B cell (primary cell): ENCODE results near the gene DHX30. TPM values are rescaled to one million over a fixed set of nuclear protein-coding genes. Genes with fewer than 3 reads are reported as not detected.
A peak's percentile ranks its signal among the peaks of the same experiment; 100 is the strongest.
"Not testable (repeated sequence)": the region's sequence is repeated elsewhere in the genome, so short reads cannot be mapped to it uniquely, and the experiment has no call there.

Experiments
- ATAC-seq: fragments of 200-7000 bp; cut with Tn5 transposase; one replicate; pipeline ENCODE4 v1.10.0; 2021; ENCODE audit warnings: low read depth, mild to moderate bottlenecking, moderate number of reproducible peaks, moderate library complexity
- CTCF ChIA-PET: fragments of 350-600 bp; sonication (Branson Sonifier 250); formaldehyde crosslinking; loops from one replicate; lab custom pipeline; 2021; ENCODE audit warnings: antibody characterized with exemption, inconsistent platforms; lab: Charles Lee
- POLR2A ChIA-PET: fragments of 350-600 bp; sonication (Branson Sonifier 250); formaldehyde crosslinking; loops from one replicate; lab custom pipeline; 2021; ENCODE audit warnings: antibody characterized with exemption; lab: Charles Lee
- DNase-seq: peaks from one replicate; pipeline ENCODE4 v3.0.0; 2013
- H2AFZ ChIP-seq: 2 replicates; pipeline ENCODE4 v1.6.1; 2012; ENCODE audit warnings: mild to moderate bottlenecking, low read depth, low read length; ENCODE audit not compliant: insufficient read depth, poor library complexity, severe bottlenecking
- H3K27ac ChIP-seq, 2 donors: 1 replicate in 1 of 2; 2 replicates in 1 of 2; pipeline ENCODE4 v1.5.1; 2012 to 2013; ENCODE audit warnings: low read length in 2 of 2, mild to moderate bottlenecking in 2 of 2, moderate library complexity in 1 of 2
- H3K27me3 ChIP-seq, 4 experiments: fragments of 200-600 bp in 1 of 4; sonication (generic) in 1 of 4; replicated peaks in 1 of 4; 1 replicate in 2 of 4; 2 replicates in 2 of 4; pipeline versions ENCODE4 v1.6.1 to v1.7.0; 2013 to 2016; ENCODE audit warnings: low read length in 3 of 4, mild to moderate bottlenecking in 2 of 4, mixed read lengths in 1 of 4, moderate library complexity in 1 of 4; ENCODE audit not compliant: insufficient read depth in 4 of 4, control insufficient read depth in 3 of 4; ENCODE audit errors: control extremely low read depth in 1 of 4
- H3K36me3 ChIP-seq, 2 experiments: replicated peaks in 1 of 2; 1 replicate in 1 of 2; 2 replicates in 1 of 2; pipeline versions ENCODE4 v1.6.1 to v1.7.1; 2013; ENCODE audit warnings: low read length in 1 of 2; ENCODE audit not compliant: insufficient read depth in 2 of 2, control insufficient read depth in 1 of 2; ENCODE audit errors: control extremely low read depth in 1 of 2, extremely low read depth in 1 of 2
- H3K4me1 ChIP-seq, 2 donors: fragments of 200-600 bp in 1 of 2; sonication (generic) in 1 of 2; 1 replicate in 1 of 2; 2 replicates in 1 of 2; pipeline versions ENCODE4 v1.5.1 to v1.6.1; 2013 to 2017; ENCODE audit warnings: low read length in 2 of 2; ENCODE audit not compliant: control insufficient read depth in 2 of 2, insufficient read depth in 2 of 2
- H3K4me2 ChIP-seq: replicated peaks from 2 replicates; pipeline ENCODE3; 2012; ENCODE audit warnings: mild to moderate bottlenecking, low read depth, low read length; ENCODE audit not compliant: poor library complexity, severe bottlenecking
- H3K4me3 ChIP-seq, 5 experiments: fragments of 200-600 bp in 1 of 5; sonication (generic) in 1 of 5; 1 replicate in 3 of 5; 2 replicates in 2 of 5; pipeline versions ENCODE4 v1.5.1 to v1.7.0; 2011 to 2016; ENCODE audit warnings: low read length in 4 of 5, mild to moderate bottlenecking in 4 of 5, low read depth in 2 of 5, control low read depth in 1 of 5, moderate library complexity in 1 of 5; ENCODE audit not compliant: insufficient read depth in 1 of 5; ENCODE audit errors: control extremely low read depth in 1 of 5, extremely low read depth in 1 of 5
- H3K79me2 ChIP-seq: fragments of 200-600 bp; sonication (generic); one replicate; pipeline ENCODE4 v1.6.0; 2016; ENCODE audit warnings: low read length; ENCODE audit not compliant: control insufficient read depth, insufficient read depth
- H3K9ac ChIP-seq: fragments of 200-600 bp; sonication (generic); 2 replicates; pipeline ENCODE4 v1.6.1; 2017; ENCODE audit warnings: mild to moderate bottlenecking, low read length, moderate library complexity
- H3K9me3 ChIP-seq, 3 donors: one replicate each; pipeline versions ENCODE4 v1.6.1 to v1.7.1; 2013; ENCODE audit warnings: low read length in 2 of 3; ENCODE audit not compliant: control insufficient read depth in 2 of 3, insufficient read depth in 1 of 3; ENCODE audit errors: control extremely low read depth in 1 of 3
- H4K20me1 ChIP-seq: 2 replicates; pipeline ENCODE4 v1.6.0; 2012; ENCODE audit warnings: mild to moderate bottlenecking, low read length; ENCODE audit not compliant: insufficient read depth, control insufficient read depth, poor library complexity, severe bottlenecking
- H3K27ac Mint-ChIP-seq: one replicate; pipeline ENCODE4 v1.8.0; 2021; ENCODE audit warnings: mixed read lengths
- H3K27me3 Mint-ChIP-seq: one replicate; pipeline ENCODE4 v1.8.0; 2021; ENCODE audit warnings: mixed read lengths
- H3K4me1 Mint-ChIP-seq: one replicate; pipeline ENCODE4 v1.8.0; 2021; ENCODE audit warnings: mixed read lengths
- H3K4me3 Mint-ChIP-seq: one replicate; pipeline ENCODE4 v1.8.0; 2021; ENCODE audit warnings: mixed read lengths
- H3K9me3 Mint-ChIP-seq: one replicate; pipeline ENCODE4 v1.8.0; 2022; ENCODE audit warnings: mixed read lengths; ENCODE audit not compliant: insufficient read depth
- EZH2 ChIP-seq: IDR thresholded peaks from 2 replicates; pipeline ENCODE4 v1.6.1; 2012; ENCODE audit warnings: borderline replicate concordance, low read depth, mild to moderate bottlenecking, moderate library complexity, low read length; ENCODE audit not compliant: insufficient read depth, poor library complexity, severe bottlenecking
- WGBS: methylation state at CpG from one replicate; pipeline ENCODE4 v1.1.5; 2013; ENCODE audit warnings: missing lambda C conversion rate; ENCODE audit not compliant: insufficient coverage; 5-methylcytosine and 5-hydroxymethylcytosine counted together
- intact Hi-C: fragments of 100-400 bp; cut with micrococcal nuclease; formaldehyde crosslinking; loops from one replicate; pipeline ENCODE4 v1.10.0; 2022
- polyA plus RNA-seq: library from polyadenylated mRNA; depleted of rRNA; stranded (reverse); fragments of >200 nt; gene quantifications from 2 replicates; pipeline ENCODE4 v1.2.3, GENCODE V29; 2012
- total RNA-seq, 2 donors: library from RNA; stranded (reverse); fragments of 120-200 nt in 1 of 2; gene quantifications; 1 replicate in 1 of 2; 2 replicates in 1 of 2; pipeline versions ENCODE4 v1.2.3 to v1.2.4, GENCODE V29; 2013 to 2022
- TF ChIP-seq, protein P1 (sequence below): fragments of 200-600 bp; IDR thresholded peaks from one replicate; pipeline ENCODE4 v1.8.0; 2022; ENCODE audit warnings: antibody characterized with exemption, mild to moderate bottlenecking

DHX30 gene
- total and polyA plus RNA-seq, 2 donors (not counting 1 experiment from before 2014, with no cell fraction given) = 77.0 to 81.8 TPM

DNA sequence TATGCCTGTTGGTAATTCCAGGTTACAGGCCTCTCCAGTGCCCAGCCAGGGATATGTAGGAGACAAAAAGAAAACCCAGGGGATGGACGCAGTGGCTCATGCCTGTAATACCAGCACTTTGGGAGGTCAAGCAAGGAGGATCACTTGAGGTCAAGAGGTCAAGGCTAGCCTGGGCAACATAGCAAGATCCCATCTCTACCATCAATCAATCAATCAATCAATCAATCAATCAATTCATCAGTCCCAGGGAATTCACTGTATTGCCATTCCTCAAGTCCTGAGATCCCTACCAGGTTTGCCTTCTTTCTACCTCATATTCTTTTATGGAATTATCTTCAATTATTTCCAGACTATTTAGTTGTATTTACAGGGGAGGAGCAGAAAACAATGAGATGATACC lies 82.2 kb downstream of the DHX30 start:
- CTCF ChIA-PET = no interaction called here
- H3K4me3 ChIP-seq = no peak overlapping the region
- no peak overlapping the region for H2AFZ ChIP-seq
- no peaks in the 10 kb centered on the region for H4K20me1 ChIP-seq
- Mint-ChIP-seq H3K4me1 (peaks cover 26% of the 10 kb centered on the region), H3K27ac (no peak overlapping the region), H3K4me3 (no peak overlapping the region), H3K9me3 (no peaks in the 10 kb centered on the region), H3K27me3 (no peaks in the 10 kb centered on the region)
- no peaks in the 10 kb centered on the region for H3K79me2 ChIP-seq
- peak overlapping the region in 1 of 2 donors; percentile 1 for H3K27ac ChIP-seq
- POLR2A ChIA-PET = no interaction called here
- H3K9ac ChIP-seq = no peak overlapping the region
- intact Hi-C loops = no loop called here
- DNase-seq = no peak
- no peaks in the 10 kb centered on the region for H3K36me3 ChIP-seq
- peaks cover 10 to 22% of the 10 kb centered on the region in 2 donors for H3K4me1 ChIP-seq
- H3K4me2 ChIP-seq = no peak overlapping the region
- ATAC-seq = no peak
- H3K9me3 ChIP-seq = peaks cover 0 to 5% (median 0%) of the 10 kb centered on the region in 3 donors
- no peaks in the 10 kb centered on the region for H3K27me3 ChIP-seq
- TF ChIP-seq, protein P1, sequence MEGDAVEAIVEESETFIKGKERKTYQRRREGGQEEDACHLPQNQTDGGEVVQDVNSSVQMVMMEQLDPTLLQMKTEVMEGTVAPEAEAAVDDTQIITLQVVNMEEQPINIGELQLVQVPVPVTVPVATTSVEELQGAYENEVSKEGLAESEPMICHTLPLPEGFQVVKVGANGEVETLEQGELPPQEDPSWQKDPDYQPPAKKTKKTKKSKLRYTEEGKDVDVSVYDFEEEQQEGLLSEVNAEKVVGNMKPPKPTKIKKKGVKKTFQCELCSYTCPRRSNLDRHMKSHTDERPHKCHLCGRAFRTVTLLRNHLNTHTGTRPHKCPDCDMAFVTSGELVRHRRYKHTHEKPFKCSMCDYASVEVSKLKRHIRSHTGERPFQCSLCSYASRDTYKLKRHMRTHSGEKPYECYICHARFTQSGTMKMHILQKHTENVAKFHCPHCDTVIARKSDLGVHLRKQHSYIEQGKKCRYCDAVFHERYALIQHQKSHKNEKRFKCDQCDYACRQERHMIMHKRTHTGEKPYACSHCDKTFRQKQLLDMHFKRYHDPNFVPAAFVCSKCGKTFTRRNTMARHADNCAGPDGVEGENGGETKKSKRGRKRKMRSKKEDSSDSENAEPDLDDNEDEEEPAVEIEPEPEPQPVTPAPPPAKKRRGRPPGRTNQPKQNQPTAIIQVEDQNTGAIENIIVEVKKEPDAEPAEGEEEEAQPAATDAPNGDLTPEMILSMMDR = no peak
- no peak for TF ChIP-seq EZH2
- WGBS = no CpG with 5 or more reads among the region's 1 CpG

DNA sequence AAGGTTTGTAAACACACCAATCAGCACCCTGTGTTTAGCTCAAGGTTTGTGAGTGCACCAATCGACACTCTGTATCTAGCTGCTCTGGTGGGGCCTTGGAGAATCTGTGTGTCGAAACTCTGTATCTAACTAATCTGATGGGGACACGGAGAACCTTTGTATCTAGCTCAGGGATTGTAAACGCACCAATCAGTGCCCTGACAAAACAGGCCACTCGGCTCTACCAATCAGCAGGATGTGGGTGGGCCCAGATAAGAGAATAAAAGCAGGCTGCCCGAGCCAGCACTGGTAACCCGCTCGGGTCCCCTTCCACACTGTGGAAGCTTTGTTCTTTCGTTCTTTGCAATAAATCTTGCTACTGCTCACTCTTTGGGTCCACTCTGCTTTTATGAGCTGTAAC lies 85.1 kb downstream of the DHX30 start:
- POLR2A ChIA-PET, H3K4me3 Mint-ChIP-seq, H3K79me2 ChIP-seq, H3K4me3 ChIP-seq, H2AFZ ChIP-seq, H3K27ac Mint-ChIP-seq, H3K27me3 Mint-ChIP-seq, H3K4me2 ChIP-seq, H3K27me3 ChIP-seq, H3K9me3 ChIP-seq, H3K9ac ChIP-seq, H4K20me1 ChIP-seq, H3K4me1 ChIP-seq, DNase-seq, H3K9me3 Mint-ChIP-seq, H3K27ac ChIP-seq, ATAC-seq, intact Hi-C loops: not testable (repeated sequence)
- CTCF ChIA-PET = interaction anchor here (0.9 kb wide), 1 partner anchor 102 kb away, joined by 3 read pairs; no protein-coding TSS in a partner anchor
- H3K4me1 Mint-ChIP-seq = peaks cover 15% of the 10 kb centered on the region
- H3K36me3 ChIP-seq = peaks cover 2 to 14% of the 10 kb centered on the region in 2 experiments
- WGBS = 96% methylated on average over 6 of the region's 9 CpGs
